Natural killer cell (primary cell): ENCODE data around the gene FAM186B. TPM values are rescaled to one million over a fixed set of nuclear protein-coding genes. Genes with fewer than 3 reads are reported as not detected.
"Not testable (repeated sequence)": the region's sequence is repeated elsewhere in the genome, so short reads cannot be mapped to it uniquely, and the experiment has no call there.

Source experiments
- ATAC-seq, 3 donors: fragments of 150-1000 bp in 2 of 3; fragments of 200-7000 bp in 1 of 3; cut with Tn5 transposase; 1 replicate in 1 of 3; 2 replicates in 2 of 3; pipeline ENCODE4 v1.10.0; 2021; ENCODE audit warnings: mild to moderate bottlenecking in 2 of 3, moderate library complexity in 2 of 3
- DNase-seq, 2 donors: peaks; one replicate each; pipeline versions ENCODE4 v3.0.0 to v3.0.0-alpha.2; 2013 to 2021; ENCODE audit warnings: mixed read lengths in 1 of 2
- H3K27ac ChIP-seq: one replicate; pipeline ENCODE4 v1.5.1; 2013; ENCODE audit warnings: mild to moderate bottlenecking, low read length
- H3K27me3 ChIP-seq: one replicate; pipeline ENCODE4 v1.6.1; 2013; ENCODE audit warnings: low read length; ENCODE audit not compliant: control insufficient read depth, insufficient read depth
- H3K36me3 ChIP-seq: one replicate; pipeline ENCODE4 v1.6.1; 2013; ENCODE audit warnings: low read length; ENCODE audit not compliant: control insufficient read depth, insufficient read depth
- H3K4me1 ChIP-seq: one replicate; pipeline ENCODE4 v1.6.1; 2013; ENCODE audit warnings: low read length; ENCODE audit not compliant: control insufficient read depth, insufficient read depth
- H3K4me3 ChIP-seq: one replicate; pipeline ENCODE4 v1.5.1; 2013; ENCODE audit warnings: low read length
- H3K9me3 ChIP-seq: one replicate; pipeline ENCODE4 v1.6.1; 2013; ENCODE audit warnings: low read length; ENCODE audit not compliant: control insufficient read depth, insufficient read depth
- H3K27ac Mint-ChIP-seq, 2 donors: one replicate each; pipeline ENCODE4 v1.8.0; 2022; ENCODE audit warnings: mild to moderate bottlenecking in 2 of 2, mixed read lengths in 2 of 2, moderate library complexity in 1 of 2
- H3K27me3 Mint-ChIP-seq, 2 donors: one replicate each; pipeline ENCODE4 v1.8.0; 2022; ENCODE audit warnings: low read depth in 2 of 2, mixed read lengths in 2 of 2
- H3K36me3 Mint-ChIP-seq: one replicate; pipeline ENCODE4 v1.8.0; 2022; ENCODE audit warnings: mixed read lengths
- H3K4me1 Mint-ChIP-seq, 2 donors: one replicate each; pipeline ENCODE4 v1.8.0; 2022; ENCODE audit warnings: mixed read lengths in 2 of 2
- H3K4me3 Mint-ChIP-seq: one replicate; pipeline ENCODE4 v1.8.0; 2022; ENCODE audit warnings: mild to moderate bottlenecking, moderate library complexity, mixed read lengths
- H3K9me3 Mint-ChIP-seq, 2 donors: one replicate each; pipeline ENCODE4 v1.8.0; 2022; ENCODE audit warnings: mixed read lengths in 2 of 2
- CTCF ChIP-seq: fragments of 200-600 bp; IDR thresholded peaks from one replicate; pipeline ENCODE4 v1.8.0; 2022; ENCODE audit warnings: antibody characterized with exemption
- WGBS: methylation state at CpG from one replicate; pipeline ENCODE4 v1.1.7; 2013; ENCODE audit warnings: missing lambda C conversion rate; ENCODE audit not compliant: insufficient coverage; 5-methylcytosine and 5-hydroxymethylcytosine counted together
- intact Hi-C: fragments of 100-400 bp; cut with micrococcal nuclease; formaldehyde crosslinking; loops from one replicate; pipeline ENCODE4 v1.14.2; 2022
- total RNA-seq, 4 donors: library from RNA; stranded (reverse); fragments of 120-200 nt in 1 of 4; gene quantifications; one replicate each; pipeline versions ENCODE4 v1.2.3 to v1.2.4, GENCODE V29; 2013 to 2022

FAM186B gene
- total RNA-seq = under 1 TPM; 0.56 to 0.85 (median 0.77) TPM
- 0.20 TPM for total RNA-seq (2013)

- intact Hi-C loops, H3K9me3 ChIP-seq, H3K27ac Mint-ChIP-seq, H3K4me3 Mint-ChIP-seq, H3K4me1 ChIP-seq, H3K4me1 Mint-ChIP-seq, H3K27me3 Mint-ChIP-seq, H3K27me3 ChIP-seq, H3K27ac ChIP-seq, ATAC-seq, H3K36me3 ChIP-seq, H3K4me3 ChIP-seq, DNase-seq, H3K36me3 Mint-ChIP-seq, H3K9me3 Mint-ChIP-seq: not testable (repeated sequence)
- 93% methylated on average over 4 of the region's 4 CpGs for WGBS
Measured at GRCh38 chr12:49605539-49605938, at the start of gene FAM186B. TSS of gene FAM186B (minus strand) at chr12:49605639. CDS start at chr12:49605477, 162 bp downstream.

GRCh38 chr12:49654715-49655114 lies 49.3 kb upstream of the FAM186B start:
- no peak overlapping the region for H3K27ac ChIP-seq
- H3K9me3 Mint-ChIP-seq = no peaks in the 10 kb centered on the region
- H3K27me3 Mint-ChIP-seq = no peaks in the 10 kb centered on the region
- H3K36me3 Mint-ChIP-seq = peaks cover 15% of the 10 kb centered on the region
- H3K4me1 ChIP-seq = no peaks in the 10 kb centered on the region
- peaks cover 11 to 14% of the 10 kb centered on the region in 2 donors for H3K4me1 Mint-ChIP-seq
- H3K4me3 Mint-ChIP-seq = no peak overlapping the region
- intact Hi-C loops = no loop called here
- peak overlapping the region in 1 of 2 donors; percentile 23 for H3K27ac Mint-ChIP-seq
- WGBS = 98% methylated on average over 5 of the region's 5 CpGs
- H3K36me3 ChIP-seq = peaks cover 75% of the 10 kb centered on the region
- DNase-seq (no peak), ATAC-seq (no peak)
- TF ChIP-seq CTCF = no peak
- H3K9me3 ChIP-seq = no peaks in the 10 kb centered on the region
- no peak overlapping the region for H3K4me3 ChIP-seq
- H3K27me3 ChIP-seq = no peaks in the 10 kb centered on the region

GRCh38 chr12:49652921-49653520 lies 47.6 kb upstream of the FAM186B start:
- Mint-ChIP-seq H3K27ac (peak overlapping the region in 1 of 2 donors; percentile 6), H3K36me3 (peaks cover 13% of the 10 kb centered on the region), H3K4me3 (no peak overlapping the region), H3K9me3 (no peaks in the 10 kb centered on the region), H3K27me3 (no peaks in the 10 kb centered on the region), H3K4me1 (peaks cover 24% of the 10 kb centered on the region in 2 donors)
- DNase-seq (no peak), ATAC-seq (no peak)
- H3K27me3 ChIP-seq = no peaks in the 10 kb centered on the region
- H3K4me3 ChIP-seq = no peak overlapping the region
- H3K27ac ChIP-seq = no peak overlapping the region
- H3K4me1 ChIP-seq = no peaks in the 10 kb centered on the region
- no peak for TF ChIP-seq CTCF
- intact Hi-C loops = no loop called here
- peaks cover 84% of the 10 kb centered on the region for H3K36me3 ChIP-seq
- H3K9me3 ChIP-seq = no peaks in the 10 kb centered on the region
- 88% methylated on average over 4 of the region's 4 CpGs for WGBS

- no peaks in the 10 kb centered on the region for H3K4me1 ChIP-seq
- H3K4me3 ChIP-seq = no peak overlapping the region
- H3K4me3 Mint-ChIP-seq = no peak overlapping the region
- intact Hi-C loops = no loop called here
- DNase-seq (no peak), ATAC-seq (no peak)
- 76% methylated on average over 8 of the region's 8 CpGs for WGBS
- peaks cover 81% of the 10 kb centered on the region for H3K36me3 ChIP-seq
- H3K27me3 Mint-ChIP-seq = no peaks in the 10 kb centered on the region
- H3K9me3 ChIP-seq = no peaks in the 10 kb centered on the region
- H3K9me3 Mint-ChIP-seq = no peaks in the 10 kb centered on the region
- H3K4me1 Mint-ChIP-seq = peaks cover 20 to 30% of the 10 kb centered on the region in 2 donors
- H3K36me3 Mint-ChIP-seq = peaks cover 8% of the 10 kb centered on the region
- no peaks in the 10 kb centered on the region for H3K27me3 ChIP-seq
- no peak overlapping the region for H3K27ac ChIP-seq
- peak overlapping the region in 1 of 2 donors; percentile 6 for H3K27ac Mint-ChIP-seq
- no peak for TF ChIP-seq CTCF
Measured at GRCh38 chr12:49651855-49652254, 46.4 kb upstream of the FAM186B start.
